WTC11 (cell line): Measurements from ENCODE around the gene CAMKK2.

Experiments
- CBFB ChIP-seq: sonication (generic); formaldehyde crosslinking; IDR thresholded peaks from 2 replicates; pipeline ENCODE4 v1.8.1; 2022; ENCODE audit warnings: mild to moderate bottlenecking, low read depth, missing genetic modification reagents
- JUN ChIP-seq: sonication (generic); formaldehyde crosslinking; IDR thresholded peaks from 2 replicates; pipeline ENCODE4 v1.8.0; 2023; ENCODE audit warnings: mild to moderate bottlenecking, missing genetic modification reagents
- KAT7 ChIP-seq: sonication (generic); formaldehyde crosslinking; IDR thresholded peaks from 2 replicates; pipeline ENCODE4 v1.8.1; 2023; ENCODE audit warnings: missing genetic modification reagents, mild to moderate bottlenecking, borderline replicate concordance
- MLX ChIP-seq: sonication (generic); formaldehyde crosslinking; IDR thresholded peaks from 2 replicates; pipeline ENCODE4 v1.8.1; 2023; ENCODE audit warnings: mild to moderate bottlenecking, missing genetic modification reagents, moderate library complexity
- NR2C2 ChIP-seq: sonication (generic); formaldehyde crosslinking; IDR thresholded peaks from 2 replicates; pipeline ENCODE4 v1.8.0; 2022; ENCODE audit warnings: mild to moderate bottlenecking, missing genetic modification reagents
- USF2 ChIP-seq: sonication (generic); formaldehyde crosslinking; IDR thresholded peaks from 2 replicates; pipeline ENCODE4 v1.8.1; 2023; ENCODE audit warnings: mild to moderate bottlenecking, missing genetic modification reagents, moderate library complexity
- ZNF121 ChIP-seq: sonication (generic); formaldehyde crosslinking; IDR thresholded peaks from 2 replicates; pipeline ENCODE4 v1.8.0; 2023; ENCODE audit warnings: missing genetic modification reagents
- ZNF263 ChIP-seq: sonication (generic); formaldehyde crosslinking; IDR thresholded peaks from 2 replicates; pipeline ENCODE4 v1.8.1; 2022; ENCODE audit warnings: low read depth, mild to moderate bottlenecking, moderate library complexity, missing genetic modification reagents
- ZNF512 ChIP-seq: sonication (generic); formaldehyde crosslinking; IDR thresholded peaks from 2 replicates; pipeline ENCODE4 v1.8.1; 2022; ENCODE audit warnings: missing genetic modification reagents, borderline replicate concordance
- TF ChIP-seq, protein P1 (sequence below): fragments of 200-600 bp; IDR thresholded peaks from 2 replicates; pipeline ENCODE4 v1.8.0; 2022; ENCODE audit warnings: antibody characterized with exemption
- TF ChIP-seq, protein P2 (sequence below): sonication (generic); formaldehyde crosslinking; IDR thresholded peaks from 2 replicates; pipeline ENCODE4 v1.8.1; 2023; ENCODE audit warnings: mild to moderate bottlenecking, moderate library complexity, missing genetic modification reagents
- TF ChIP-seq, protein P3 (sequence below): sonication (generic); formaldehyde crosslinking; IDR thresholded peaks from 2 replicates; pipeline ENCODE4 v1.8.1; 2022; ENCODE audit warnings: mild to moderate bottlenecking, missing genetic modification reagents, moderate library complexity, borderline replicate concordance
- TF ChIP-seq, protein P4 (sequence below): sonication (generic); formaldehyde crosslinking; IDR thresholded peaks from 2 replicates; pipeline ENCODE4 v1.8.1; 2023; ENCODE audit warnings: mild to moderate bottlenecking, missing genetic modification reagents
- TF ChIP-seq, protein P5 (sequence below): sonication (generic); formaldehyde crosslinking; IDR thresholded peaks from 2 replicates; pipeline ENCODE4 v1.8.0; 2022; ENCODE audit warnings: mild to moderate bottlenecking, missing genetic modification reagents

- TF ChIP-seq, protein P1, sequence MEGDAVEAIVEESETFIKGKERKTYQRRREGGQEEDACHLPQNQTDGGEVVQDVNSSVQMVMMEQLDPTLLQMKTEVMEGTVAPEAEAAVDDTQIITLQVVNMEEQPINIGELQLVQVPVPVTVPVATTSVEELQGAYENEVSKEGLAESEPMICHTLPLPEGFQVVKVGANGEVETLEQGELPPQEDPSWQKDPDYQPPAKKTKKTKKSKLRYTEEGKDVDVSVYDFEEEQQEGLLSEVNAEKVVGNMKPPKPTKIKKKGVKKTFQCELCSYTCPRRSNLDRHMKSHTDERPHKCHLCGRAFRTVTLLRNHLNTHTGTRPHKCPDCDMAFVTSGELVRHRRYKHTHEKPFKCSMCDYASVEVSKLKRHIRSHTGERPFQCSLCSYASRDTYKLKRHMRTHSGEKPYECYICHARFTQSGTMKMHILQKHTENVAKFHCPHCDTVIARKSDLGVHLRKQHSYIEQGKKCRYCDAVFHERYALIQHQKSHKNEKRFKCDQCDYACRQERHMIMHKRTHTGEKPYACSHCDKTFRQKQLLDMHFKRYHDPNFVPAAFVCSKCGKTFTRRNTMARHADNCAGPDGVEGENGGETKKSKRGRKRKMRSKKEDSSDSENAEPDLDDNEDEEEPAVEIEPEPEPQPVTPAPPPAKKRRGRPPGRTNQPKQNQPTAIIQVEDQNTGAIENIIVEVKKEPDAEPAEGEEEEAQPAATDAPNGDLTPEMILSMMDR, result no peak
- TF ChIP-seq KAT7 (CRISPR knock-in tag), result no peak
- no peak for TF ChIP-seq NR2C2 (CRISPR knock-in tag)
- TF ChIP-seq MLX (CRISPR knock-in tag), result no peak
- TF ChIP-seq JUN (CRISPR knock-in tag), result no peak
- TF ChIP-seq, protein P2, sequence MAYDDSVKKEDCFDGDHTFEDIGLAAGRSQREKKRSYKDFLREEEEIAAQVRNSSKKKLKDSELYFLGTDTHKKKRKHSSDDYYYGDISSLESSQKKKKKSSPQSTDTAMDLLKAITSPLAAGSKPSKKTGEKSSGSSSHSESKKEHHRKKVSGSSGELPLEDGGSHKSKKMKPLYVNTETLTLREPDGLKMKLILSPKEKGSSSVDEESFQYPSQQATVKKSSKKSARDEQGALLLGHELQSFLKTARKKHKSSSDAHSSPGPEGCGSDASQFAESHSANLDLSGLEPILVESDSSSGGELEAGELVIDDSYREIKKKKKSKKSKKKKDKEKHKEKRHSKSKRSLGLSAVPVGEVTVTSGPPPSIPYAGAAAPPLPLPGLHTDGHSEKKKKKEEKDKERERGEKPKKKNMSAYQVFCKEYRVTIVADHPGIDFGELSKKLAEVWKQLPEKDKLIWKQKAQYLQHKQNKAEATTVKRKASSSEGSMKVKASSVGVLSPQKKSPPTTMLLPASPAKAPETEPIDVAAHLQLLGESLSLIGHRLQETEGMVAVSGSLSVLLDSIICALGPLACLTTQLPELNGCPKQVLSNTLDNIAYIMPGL (CRISPR knock-in tag), result no peak
- no peak for TF ChIP-seq ZNF263 (CRISPR knock-in tag)
- TF ChIP-seq CBFB, result no peak
- no peak for TF ChIP-seq ZNF121 (CRISPR knock-in tag)
- TF ChIP-seq, protein P3, sequence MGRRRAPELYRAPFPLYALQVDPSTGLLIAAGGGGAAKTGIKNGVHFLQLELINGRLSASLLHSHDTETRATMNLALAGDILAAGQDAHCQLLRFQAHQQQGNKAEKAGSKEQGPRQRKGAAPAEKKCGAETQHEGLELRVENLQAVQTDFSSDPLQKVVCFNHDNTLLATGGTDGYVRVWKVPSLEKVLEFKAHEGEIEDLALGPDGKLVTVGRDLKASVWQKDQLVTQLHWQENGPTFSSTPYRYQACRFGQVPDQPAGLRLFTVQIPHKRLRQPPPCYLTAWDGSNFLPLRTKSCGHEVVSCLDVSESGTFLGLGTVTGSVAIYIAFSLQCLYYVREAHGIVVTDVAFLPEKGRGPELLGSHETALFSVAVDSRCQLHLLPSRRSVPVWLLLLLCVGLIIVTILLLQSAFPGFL (CRISPR knock-in tag), result no peak
- TF ChIP-seq, protein P4, sequence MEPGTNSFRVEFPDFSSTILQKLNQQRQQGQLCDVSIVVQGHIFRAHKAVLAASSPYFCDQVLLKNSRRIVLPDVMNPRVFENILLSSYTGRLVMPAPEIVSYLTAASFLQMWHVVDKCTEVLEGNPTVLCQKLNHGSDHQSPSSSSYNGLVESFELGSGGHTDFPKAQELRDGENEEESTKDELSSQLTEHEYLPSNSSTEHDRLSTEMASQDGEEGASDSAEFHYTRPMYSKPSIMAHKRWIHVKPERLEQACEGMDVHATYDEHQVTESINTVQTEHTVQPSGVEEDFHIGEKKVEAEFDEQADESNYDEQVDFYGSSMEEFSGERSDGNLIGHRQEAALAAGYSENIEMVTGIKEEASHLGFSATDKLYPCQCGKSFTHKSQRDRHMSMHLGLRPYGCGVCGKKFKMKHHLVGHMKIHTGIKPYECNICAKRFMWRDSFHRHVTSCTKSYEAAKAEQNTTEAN (CRISPR knock-in tag), result no peak
- TF ChIP-seq USF2 (CRISPR knock-in tag), result no peak
- no peak for TF ChIP-seq ZNF512 (CRISPR knock-in tag)
- TF ChIP-seq, protein P5, sequence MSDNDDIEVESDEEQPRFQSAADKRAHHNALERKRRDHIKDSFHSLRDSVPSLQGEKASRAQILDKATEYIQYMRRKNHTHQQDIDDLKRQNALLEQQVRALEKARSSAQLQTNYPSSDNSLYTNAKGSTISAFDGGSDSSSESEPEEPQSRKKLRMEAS (CRISPR knock-in tag), result no peak
These were observed 56.5 kb downstream of the CAMKK2 start for GRCh38 chr12:121240062-121240420.
